ENCODE data around the gene KRT32.

GRCh38 chr17:41434415-41434814 is 32.8 kb downstream of the KRT32 start:
- TF ChIP-seq PAX5 (IDR thresholded peaks at IDR 0.05; ENCODE audit: insufficient read depth, low read length, severe bottlenecking) (no peak), POLR2AphosphoS5 (IDR thresholded peaks at IDR 0.05; ENCODE audit: low read depth, low read length) (no peak), POLR2A (IDR thresholded peaks at IDR 0.05; ENCODE audit: low read depth, low read length) (no peak), TAF1 (IDR thresholded peaks at IDR 0.05; ENCODE audit: low read depth, low read length) (no peak), SPI1 (IDR thresholded peaks at IDR 0.05; ENCODE audit: low read depth, low read length) (no peak), POU2F2 (IDR thresholded peaks at IDR 0.05; ENCODE audit: low read depth, low read length) (no peak)

All from GM12891 (cell line).